ENCODE data around the gene FGFRL1. TPM values are rescaled to one million over a fixed set of nuclear protein-coding genes. Genes with fewer than 3 reads are reported as not detected.
"Not testable (repeated sequence)": the region's sequence is repeated elsewhere in the genome, so short reads cannot be mapped to it uniquely, and the experiment has no call there.

The FGFRL1 gene
- total RNA-seq, 1 donor from 2014 or later: 28.2 TPM

DNA sequence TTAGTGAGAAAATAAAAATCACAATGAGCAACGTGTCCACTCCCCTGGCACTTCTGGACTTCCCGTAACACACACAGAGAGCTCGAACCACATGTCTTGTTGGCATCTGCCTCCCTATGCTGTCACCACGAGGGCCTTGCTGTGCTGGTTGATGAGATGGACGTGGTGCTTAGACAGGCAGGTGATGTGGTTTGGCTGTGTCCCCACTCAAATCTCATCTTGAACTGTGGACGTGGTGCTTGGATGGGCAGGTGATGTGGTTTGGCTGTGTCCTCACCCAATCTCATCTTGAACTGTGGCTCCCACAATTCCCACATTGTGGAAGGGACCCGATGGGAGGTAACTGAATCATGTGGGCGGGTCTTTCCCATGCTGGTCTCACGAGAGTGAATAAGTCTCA is 40.0 kb downstream of the FGFRL1 start:
- no peak for DNase-seq (ENCODE audit: low spot score)

DNA sequence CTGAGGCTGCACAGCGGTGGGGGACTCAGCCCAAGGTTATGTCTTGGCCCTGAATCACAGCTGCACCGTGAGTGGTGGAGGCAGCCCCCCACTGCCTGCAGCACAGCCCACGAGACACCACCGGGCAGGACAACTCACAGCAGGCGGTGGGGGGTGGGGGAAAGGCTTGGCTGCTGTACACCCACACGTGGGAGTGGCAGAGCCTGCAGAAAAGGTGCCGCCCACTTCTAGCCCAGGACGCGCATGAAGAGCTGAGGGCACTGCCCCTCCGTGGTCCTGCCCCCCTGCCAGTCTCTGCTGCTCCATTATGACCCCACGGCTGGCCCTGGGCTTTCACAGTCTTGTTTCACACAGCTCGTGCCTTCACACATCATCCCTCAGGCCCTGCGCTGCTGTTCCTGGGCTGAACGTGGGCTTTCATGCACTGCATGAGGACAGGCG is 40.8 kb downstream of the FGFRL1 start:
- DNase-seq (ENCODE audit: low spot score): no peak

DNA sequence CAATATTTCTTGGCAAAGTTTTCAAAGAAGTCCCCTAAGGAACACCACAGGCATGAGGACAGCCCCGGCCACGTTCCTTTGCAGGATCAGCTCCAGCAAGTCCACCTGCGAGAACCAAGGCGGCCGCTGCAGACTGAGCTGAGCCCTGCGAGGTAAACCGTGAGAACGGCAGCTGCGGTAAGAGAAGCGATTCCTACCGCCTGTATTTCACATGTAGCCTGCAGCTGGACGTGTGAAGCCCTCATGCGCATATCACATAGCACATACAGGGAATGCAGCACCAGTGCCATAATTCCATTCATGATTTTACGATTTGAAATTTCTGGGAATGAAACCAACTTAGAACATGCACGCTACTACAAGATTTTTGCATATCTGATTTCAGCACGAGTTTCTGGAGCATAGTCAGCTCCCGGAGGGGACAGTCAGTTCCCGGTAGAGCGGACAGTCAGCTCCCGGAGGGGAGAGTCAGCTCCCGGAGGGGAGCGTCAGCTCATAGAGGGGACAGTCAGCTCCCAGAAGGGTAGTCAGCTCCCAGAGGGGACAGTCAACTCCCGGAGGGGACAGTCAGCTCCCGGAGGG is 41.7 kb downstream of the FGFRL1 start:
- no peak for DNase-seq (ENCODE audit: low spot score)

DNA sequence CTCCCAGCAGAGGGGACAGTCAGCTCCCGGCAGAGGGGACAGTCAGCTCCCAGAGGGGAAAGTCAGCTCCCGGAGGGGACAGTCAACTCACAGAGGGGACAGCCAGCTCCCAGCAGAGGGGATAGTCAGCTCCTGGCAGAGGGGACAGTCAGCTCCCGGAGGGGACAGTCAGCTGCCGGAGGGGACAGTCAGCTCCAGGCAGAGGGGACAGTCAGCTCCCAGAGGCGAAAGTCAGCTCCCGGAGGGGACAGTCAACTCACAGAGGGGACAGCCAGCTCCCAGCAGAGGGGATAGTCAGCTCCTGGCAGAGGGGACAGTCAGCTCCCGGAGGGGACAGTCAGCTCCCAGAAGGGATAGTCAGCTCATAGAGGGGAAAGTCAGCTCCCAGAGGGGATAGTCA is 42.5 kb downstream of the FGFRL1 start:
- not testable (repeated sequence) for DNase-seq (ENCODE audit: low spot score)

DNA sequence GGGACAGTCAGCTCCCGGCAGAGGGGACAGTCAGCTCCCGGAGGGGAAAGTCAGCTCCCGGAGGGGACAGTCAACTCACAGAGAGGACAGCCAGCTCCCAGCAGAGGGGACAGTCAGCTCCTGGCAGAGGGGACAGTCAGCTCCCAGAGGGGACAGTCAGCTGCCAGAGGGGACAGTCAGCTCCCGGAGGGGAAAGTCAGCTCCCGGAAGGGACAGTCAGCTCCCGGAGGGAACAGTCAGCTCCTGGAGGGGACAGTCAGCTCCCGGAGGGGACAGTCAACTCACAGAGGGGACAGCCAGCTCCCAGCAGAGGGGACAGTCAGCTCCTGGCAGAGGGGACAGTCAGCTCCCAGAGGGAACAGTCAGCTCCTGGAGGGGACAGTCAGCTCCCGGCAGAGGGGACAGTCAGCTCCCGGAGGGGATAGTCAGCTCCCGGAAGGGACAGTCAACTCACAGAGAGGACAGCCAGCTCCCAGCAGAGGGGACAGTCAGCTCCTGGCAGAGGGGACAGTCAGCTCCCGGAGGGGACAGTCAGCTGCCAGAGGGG is 43.3 kb downstream of the FGFRL1 start:
- DNase-seq (ENCODE audit: low spot score): not testable (repeated sequence)

DNA sequence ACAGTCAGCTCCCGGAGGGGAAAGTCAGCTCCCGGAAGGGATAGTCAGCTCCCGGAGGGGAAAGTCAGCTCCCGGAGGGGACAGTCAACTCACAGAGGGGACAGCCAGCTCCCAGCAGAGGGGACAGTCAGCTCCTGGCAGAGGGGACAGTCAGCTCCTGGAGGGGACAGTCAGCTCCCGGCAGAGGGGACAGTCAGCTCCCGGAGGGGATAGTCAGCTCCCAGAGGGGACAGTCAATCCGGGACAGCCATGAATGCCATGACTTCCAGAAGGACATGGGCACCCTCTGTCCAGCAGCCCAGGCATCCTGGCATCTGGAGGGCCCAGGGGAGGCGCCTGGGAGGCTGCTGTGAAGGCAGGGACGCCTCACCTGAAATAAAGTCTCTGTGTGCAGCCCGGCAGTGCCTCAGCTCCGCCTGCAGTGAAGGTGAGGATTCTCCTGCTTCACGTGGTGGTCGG is 43.8 kb downstream of the FGFRL1 start:
- DNase-seq (ENCODE audit: low spot score): not testable (repeated sequence)

DNA sequence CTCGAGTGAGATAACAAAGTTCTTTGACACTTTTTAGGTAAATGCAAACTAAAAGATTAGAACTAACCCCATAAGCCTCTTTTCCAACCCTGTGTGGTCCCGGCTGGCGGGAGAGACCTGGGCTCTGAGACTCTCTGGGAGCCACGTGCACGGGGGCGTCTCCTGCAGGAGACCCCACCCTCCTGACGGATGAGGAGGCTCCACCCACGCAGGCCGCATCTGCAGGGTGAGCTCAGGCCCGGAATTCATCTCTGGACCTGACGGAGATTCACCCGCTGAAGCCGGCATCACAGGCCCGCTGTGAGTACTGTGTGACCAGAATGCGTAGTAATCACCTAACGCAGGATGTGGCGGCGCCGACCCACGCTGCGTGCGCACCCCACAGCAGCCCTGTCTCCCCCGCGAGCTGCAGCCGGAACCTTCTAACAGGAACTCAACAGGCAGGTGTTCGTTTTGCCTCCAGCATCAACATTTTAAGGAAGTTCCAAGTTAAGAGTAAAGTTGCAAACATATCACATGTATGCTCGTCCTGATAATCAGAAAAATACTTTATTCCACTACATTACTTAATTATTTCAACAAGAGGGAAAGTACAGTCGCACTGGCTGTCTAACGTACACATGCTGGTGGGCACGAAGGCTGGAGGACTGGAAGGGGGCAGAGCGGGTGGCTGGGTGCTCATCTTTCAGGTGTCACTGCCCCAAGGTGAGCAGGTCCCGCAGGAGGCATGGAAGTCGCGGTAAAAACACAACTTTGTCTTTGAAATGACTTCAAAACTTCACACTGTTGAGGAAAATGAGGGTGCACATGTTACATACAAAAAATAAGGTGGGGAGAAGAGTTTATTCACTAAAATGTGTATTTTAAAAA is 44.5 kb downstream of the FGFRL1 start:
- peak; percentile 45 for DNase-seq (ENCODE audit: low spot score)

DNA sequence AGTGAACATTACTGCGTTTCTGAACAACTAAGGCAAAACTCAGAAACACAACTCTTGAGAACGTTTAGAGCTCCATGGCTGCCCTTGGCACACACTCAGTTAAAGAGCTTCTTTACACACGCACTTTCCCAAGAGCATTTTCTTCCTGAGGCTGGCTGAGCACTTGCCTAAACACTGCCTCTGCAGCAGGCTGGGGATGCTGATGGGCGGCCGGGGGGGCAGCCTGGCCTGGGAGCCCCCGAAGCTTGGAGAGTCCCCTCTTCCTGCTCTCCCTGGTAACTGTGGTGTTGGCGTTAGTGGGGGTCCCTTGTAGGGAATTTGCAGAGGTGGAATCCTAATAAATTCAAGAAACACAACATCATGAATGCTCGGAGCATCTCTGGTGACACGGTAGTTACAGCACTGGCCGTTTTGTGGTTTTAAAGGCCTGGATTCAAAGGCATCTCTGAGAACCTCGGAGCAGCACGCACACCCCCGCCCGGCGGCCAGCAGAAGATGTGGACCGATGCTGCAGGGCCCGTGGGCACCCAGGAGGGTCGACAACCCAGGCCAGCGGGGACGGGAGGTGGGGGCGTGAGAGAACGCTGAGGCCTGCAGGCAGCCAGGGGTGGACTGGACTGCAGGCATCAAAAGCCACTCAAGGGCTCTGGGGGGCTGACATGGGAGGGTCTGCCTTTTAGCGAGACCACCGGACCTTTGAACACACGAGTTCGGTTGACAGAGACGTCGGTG is 45.4 kb downstream of the FGFRL1 start:
- DNase-seq (ENCODE audit: low spot score): no peak

DNA sequence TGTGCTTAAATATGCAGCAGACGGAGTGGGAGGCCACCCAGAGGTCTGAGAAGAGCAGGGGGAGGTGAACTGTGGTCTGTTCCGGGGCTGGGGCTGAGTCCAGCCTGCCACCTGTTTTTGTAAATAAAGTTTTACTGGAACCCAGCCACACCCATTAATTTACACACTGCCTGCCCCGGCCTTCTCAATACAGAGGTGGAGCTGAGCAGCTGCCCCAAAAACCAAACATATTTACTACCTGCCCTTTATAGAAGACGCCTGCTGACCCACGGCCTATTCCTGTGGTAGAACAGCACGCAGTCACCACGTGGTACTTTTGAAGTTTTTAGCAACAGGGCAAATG is 45.9 kb downstream of the FGFRL1 start:
- no peak for DNase-seq (ENCODE audit: low spot score)

DNA sequence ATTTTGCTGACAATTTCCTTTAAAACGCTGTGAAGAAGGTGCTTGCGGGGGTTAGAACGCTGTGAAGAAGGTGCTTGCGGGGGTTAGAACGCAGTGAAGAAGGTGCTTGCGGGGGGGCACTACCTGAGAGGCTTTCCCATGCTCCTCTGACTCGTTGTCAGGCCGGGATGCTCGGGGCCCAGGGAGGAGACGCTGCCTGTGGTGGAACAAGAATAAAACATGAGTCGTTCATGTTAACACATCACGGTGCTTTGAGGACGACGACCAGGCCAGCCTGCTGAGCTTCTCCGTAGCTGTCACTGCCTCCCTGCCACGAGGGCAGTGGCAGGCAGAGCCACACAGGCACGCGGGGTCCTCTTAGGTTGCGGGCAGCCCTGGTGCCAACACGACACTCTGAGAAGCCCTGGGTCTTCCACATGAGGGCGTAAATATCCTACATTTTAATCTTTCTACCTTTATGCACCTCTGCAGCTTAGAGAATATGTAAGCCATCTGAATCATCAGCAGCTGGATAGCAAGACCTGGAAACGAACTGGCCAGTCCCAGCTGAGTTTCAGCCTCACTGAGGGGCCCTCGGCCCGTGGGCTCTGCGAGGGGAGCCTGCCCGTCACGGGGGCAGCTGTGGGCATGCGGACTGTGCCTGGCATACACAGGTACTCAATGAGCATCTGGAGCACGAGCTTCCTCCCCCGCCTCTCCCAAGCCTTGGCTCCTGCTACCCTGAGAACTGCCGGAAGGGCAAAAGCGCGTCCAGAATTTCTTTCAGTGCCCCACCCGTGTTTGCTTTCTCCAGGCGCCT is 47.0 kb downstream of the FGFRL1 start:
- no peak for DNase-seq (ENCODE audit: low spot score)

DNA sequence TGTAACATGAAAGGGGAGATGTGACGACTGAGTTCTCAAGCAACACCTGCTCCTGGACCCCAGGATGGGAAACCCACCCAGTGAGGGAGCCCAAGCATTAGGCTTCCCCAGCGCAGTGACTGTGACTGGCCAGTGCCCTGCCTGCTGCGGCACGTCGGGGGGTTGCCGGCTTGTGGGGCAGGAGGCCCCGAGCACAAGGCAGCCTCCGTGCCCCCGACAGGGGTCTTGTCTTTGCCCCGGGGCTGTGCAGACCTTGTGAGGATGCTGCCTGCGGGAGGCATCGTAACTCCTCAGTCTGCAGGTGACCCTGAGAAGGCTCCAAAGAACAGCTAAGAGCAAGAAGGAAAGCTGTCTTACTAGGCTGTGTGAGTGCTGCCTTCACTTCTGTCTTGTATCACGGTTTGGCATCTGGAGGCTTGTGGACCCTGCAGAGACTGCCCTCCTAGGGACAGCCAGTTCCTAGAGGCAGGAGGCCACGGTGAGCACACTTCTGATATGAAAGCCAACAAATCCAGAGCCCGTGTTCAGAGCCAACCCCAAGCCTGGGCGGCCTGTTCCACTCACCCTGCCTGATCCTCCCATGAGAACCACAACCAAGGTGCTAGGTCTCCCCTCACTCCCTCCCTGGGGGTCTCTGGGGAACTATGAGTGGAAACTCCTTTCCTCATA is 47.7 kb downstream of the FGFRL1 start:
- no peak for DNase-seq (ENCODE audit: low spot score)

DNA sequence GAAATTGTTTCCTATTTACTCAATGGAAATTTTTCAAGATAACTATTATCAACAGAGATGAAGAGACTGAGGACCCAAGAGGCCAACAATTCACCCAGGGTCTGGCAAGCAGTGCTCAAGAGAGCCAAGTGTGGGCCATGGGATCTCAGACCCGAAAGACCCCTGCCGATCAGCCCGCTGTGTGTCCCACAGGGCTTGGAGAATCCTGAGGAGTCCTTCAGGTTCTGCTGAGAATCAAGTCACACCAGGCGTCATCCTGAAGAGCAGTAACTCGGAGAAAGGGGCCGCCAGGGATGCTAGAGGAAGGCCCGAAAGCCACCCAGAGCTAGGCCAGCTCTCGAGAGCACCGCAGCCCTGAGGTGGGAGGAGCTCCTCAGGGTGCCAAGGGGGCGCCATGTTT is 48.7 kb downstream of the FGFRL1 start:
- DNase-seq (ENCODE audit: low spot score): no peak

DNA sequence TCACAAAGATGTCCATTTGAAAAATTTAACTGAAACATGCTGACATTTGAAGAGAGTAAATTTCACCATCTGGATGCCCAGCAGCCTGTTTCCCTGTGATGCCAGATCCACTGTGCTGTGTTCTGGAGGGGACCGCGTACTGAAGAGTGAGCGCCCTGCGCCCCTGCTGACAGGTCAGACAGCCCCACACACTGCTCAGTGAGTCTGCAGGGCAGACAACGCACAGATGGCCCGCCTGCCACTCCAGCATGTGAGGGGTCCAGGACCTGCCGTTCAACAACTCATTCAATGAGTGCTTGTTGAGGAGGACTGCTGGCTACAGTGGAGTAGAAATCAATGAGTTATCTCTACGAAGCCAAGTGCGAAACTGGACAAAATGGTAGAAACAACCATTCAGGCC is 49.2 kb downstream of the FGFRL1 start:
- DNase-seq (ENCODE audit: low spot score): no peak

DNA sequence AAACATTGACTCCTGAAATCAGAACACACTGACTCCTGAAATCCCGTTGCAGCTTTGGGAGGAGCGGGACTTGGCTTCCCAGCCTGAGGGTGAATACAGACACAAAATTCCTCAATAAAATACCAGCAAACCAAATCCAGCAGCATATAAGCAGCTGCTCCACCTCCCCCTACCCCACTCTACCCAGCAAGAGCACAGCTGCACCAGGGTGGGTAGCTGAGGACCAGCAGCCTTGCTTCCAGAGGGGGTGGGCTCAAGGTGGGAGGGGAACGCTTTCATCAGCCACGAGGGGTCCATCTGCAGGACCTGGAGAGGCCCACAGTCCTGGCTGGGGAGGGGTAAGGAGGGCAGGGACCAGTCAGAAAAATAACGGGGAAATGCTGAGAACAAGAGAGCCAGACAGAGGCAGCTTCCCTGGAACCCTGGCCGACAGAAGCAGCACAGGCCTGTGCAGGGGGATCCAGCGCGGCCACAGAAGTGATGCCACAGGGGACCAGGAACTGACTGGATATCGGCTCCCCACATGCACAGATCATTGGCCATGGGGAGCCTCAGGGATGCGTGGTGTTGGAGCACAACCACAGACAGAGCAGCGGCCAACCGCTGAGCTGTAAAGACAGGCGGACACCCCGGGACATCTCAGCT is 49.8 kb downstream of the FGFRL1 start:
- no peak for DNase-seq (ENCODE audit: low spot score)

DNA sequence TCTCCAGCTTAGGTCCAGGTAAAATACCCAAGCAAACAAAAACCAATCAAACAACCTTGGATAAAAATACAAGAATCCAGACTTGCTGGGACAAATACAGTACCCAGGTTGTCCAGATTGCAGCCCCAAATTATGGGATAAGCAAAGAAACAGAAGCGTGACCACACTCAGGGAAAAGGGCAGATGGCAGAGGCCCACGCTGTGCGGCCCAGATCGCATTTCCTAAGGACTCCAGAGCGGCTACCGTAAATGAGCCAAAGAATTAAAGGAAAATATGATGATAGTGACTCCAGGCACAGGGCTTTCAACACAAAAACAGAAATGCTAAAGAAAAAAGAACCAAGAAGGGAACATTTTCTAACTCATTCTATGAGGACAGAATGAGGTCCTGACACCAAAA is 50.3 kb downstream of the FGFRL1 start:
- DNase-seq (ENCODE audit: low spot score): no peak

DNA sequence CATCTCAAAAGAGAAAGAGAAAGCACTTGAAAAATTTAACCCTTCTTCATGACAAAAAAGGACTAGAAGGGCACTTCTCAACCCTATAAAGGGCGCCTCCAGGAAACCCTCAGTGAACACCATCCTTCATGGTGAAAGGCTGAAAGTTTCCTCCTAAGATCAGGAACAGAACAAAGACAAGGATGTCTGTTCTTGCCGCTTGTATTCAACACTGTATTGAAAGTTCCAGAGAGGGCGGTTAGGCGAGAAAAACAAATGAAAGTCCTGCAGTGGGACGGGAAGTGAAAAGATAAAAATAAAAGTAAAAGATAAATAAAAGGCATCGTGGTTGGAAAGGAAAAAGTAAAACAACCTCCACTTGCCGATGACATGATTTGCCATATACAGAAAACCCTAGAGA is 51.0 kb downstream of the FGFRL1 start:
- no peak for DNase-seq (ENCODE audit: low spot score)

DNA sequence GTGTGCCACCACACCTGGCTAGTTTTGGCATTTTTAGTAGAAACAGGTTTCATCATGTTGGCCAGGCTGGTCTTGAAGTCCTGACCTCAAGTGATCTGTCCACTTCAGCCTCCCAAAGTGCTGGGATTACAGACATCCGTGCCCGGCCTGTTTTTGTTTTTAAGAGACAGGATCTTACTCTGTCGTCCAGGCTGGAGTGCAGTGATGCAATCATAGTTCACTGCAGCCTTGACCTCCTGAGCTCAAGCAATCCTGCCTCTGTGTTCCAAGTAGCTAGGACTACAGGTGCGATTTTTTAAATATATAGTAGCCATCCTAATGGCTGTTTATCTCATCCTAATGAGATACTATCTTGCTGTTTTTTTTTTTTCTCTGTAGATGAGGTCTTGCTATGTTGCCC is 54.3 kb downstream of the FGFRL1 start:
- no peak for DNase-seq (ENCODE audit: low spot score)

DNA sequence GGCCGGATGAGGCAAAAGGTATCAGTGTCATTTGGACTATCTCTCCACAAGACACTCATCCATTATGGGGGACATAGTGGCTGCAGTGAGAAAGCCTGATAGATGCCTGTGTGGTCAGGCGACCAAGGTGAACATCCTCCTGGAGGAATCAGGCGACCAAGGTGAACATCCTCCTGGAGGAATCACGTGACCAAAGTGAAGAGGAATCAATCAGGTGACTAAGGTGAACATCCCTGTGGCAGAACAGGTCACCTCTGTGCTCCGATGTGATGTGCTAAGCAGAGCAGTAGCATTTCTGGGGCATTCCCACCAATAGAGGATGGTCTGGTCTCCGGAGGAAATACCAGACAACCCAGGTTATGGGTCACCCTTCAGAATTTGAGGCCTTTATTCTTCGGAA is 58.0 kb downstream of the FGFRL1 start:
- DNase-seq (ENCODE audit: low spot score): no peak

DNA sequence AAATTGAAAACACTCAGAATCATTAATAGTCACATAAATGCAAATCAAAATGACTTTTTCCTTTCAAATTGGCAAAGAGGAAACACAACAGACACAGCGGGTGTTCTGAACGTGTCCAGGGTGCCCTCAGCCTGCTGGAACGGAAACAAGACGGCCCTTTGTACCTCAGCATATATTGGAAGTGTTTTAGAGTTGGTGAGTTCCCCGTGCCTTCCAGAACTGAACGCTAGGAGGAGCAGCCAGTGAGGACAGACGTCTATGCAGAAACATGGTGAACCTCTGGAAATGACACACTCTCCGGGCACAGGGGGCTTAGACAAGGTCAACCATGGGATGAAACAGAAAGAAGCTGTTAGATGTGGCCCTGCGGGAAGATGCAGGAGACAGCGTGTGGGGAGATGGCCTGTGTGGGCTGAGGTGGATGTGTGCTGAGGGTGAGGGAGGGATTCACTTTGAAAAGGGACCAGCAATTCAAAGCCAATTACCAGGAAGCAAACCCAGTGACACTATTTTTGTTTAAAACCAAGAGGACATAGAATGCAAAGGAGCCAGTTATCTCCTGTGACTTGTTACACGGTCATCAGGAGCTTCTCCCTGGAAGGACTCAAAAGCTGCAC is 61.5 kb downstream of the FGFRL1 start:
- peak; percentile 76 for DNase-seq (ENCODE audit: low spot score)

DNA sequence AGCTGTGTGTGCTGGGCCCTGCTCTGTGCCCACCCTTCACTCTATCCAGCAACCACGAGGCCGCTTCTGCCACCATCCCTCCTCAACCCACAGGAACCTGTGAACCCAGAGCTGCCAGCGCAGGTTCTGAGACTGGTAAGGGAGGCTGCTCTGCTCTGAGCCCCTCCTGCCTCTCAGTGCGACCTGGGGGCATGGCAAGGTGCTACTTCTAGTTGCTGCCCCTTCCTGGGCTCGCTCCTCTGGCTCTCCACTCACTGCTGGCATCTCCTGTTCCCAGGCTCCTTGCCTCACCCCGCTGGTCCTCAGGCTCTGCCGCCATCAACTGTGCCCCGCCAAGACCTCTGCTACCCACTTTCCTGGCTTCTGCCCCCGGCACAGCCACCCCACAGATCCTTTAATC is 62.7 kb downstream of the FGFRL1 start:
- no peak for DNase-seq (ENCODE audit: low spot score)
